ENCODE measurements around the gene UNC13C.

UNC13C gene

DNA sequence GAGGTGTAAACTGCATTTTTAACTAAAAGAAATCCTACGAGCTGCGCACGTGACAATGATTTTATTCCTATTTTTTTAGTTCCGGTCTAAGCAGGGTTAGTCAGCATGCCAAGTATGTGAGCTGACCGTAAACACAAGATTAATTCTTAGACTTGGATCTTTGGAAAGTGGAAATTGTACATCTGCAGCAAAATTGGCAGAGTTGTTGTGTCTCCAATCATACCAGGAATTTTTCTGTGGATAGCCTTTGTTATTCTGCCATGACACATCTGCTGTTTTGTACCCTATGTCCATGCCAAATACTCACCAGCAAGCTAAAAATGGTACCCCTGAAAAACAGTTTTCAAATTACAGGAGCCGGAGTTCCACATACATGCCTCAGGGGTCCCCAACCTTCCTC is 562.5 kb downstream of the UNC13C start:
- DNase-seq: no peak
- Histone ChIP-seq H3K27ac (ENCODE audit: low read depth, low read length) (no peak overlapping the region), H3K4ac (ENCODE audit: low read depth, low read length) (no peak overlapping the region), H3K27me3 (ENCODE audit: insufficient read depth, low read length, poor library complexity) (no peaks in the 10 kb centered on the region), H2BK120ac (ENCODE audit: low read depth, low read length) (no peak overlapping the region), H3K9ac (ENCODE audit: low read length) (no peak overlapping the region), H3K79me2 (ENCODE audit: control insufficient read depth, insufficient read depth, low read length) (no peaks in the 10 kb centered on the region), H3K23ac (ENCODE audit: low read length) (no peak overlapping the region), H2AK5ac (ENCODE audit: low read length) (no peak overlapping the region), H3K36me3 (ENCODE audit: control insufficient read depth, insufficient read depth, low read length) (no peaks in the 10 kb centered on the region), H3K56ac (ENCODE audit: low read length) (no peak overlapping the region), H4K8ac (ENCODE audit: low read depth, low read length) (no peak overlapping the region), H3K4me3 (ENCODE audit: low read length) (no peak overlapping the region), H2BK15ac (replicated peaks; ENCODE audit: low read depth) (no peak overlapping the region), H3K4me1 (ENCODE audit: control insufficient read depth, low read depth, low read length) (no peaks in the 10 kb centered on the region), H3K79me1 (ENCODE audit: low read length) (no peaks in the 10 kb centered on the region), H4K5ac (ENCODE audit: low read length) (no peak overlapping the region), H2BK5ac (ENCODE audit: low read length) (no peak overlapping the region), H3K4me2 (ENCODE audit: low read length) (no peak overlapping the region), H3K18ac (ENCODE audit: low read length) (no peak overlapping the region)
- WGBS (ENCODE audit: extremely low coverage, insufficient coverage, low lambda C conversion rate): no CpG with 5 or more reads among the region's 6 CpGs

DNA sequence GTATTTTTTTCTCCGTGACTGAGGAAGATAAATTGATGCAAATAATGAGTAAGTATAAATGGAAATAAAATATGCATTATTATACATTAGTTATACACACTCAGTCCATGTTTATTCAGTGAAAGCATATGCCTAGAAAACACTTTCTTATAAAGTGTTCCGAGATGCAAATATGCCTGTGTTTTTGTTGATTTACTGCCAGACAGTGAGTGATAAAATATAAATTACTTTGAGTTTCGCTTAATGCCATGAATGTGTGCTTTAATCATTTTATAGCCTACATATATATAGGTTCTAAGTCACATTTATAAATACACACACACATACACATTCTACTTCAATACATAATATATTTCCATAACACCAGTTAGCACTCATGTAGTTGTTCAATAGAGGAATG is 569.2 kb downstream of the UNC13C start:
- no peaks in the 10 kb centered on the region for H3K4me1 ChIP-seq (ENCODE audit: control insufficient read depth, low read depth, low read length)
- H3K23ac ChIP-seq (ENCODE audit: low read length): no peak overlapping the region
- no CpG with 5 or more reads among the region's 3 CpGs for WGBS (ENCODE audit: extremely low coverage, insufficient coverage, low lambda C conversion rate)
- no peaks in the 10 kb centered on the region for H3K79me1 ChIP-seq (ENCODE audit: low read length)
- no peak overlapping the region for H2BK15ac ChIP-seq (replicated peaks; ENCODE audit: low read depth)
- no peak overlapping the region for H3K18ac ChIP-seq (ENCODE audit: low read length)
- no peak overlapping the region for H2BK120ac ChIP-seq (ENCODE audit: low read depth, low read length)
- H3K4ac ChIP-seq (ENCODE audit: low read depth, low read length): no peak overlapping the region
- no peak overlapping the region for H3K27ac ChIP-seq (ENCODE audit: low read depth, low read length)
- H3K36me3 ChIP-seq (ENCODE audit: control insufficient read depth, insufficient read depth, low read length): no peaks in the 10 kb centered on the region
- no peak overlapping the region for H3K9ac ChIP-seq (ENCODE audit: low read length)
- H3K79me2 ChIP-seq (ENCODE audit: control insufficient read depth, insufficient read depth, low read length): no peaks in the 10 kb centered on the region
- H4K8ac ChIP-seq (ENCODE audit: low read depth, low read length): no peak overlapping the region
- H3K56ac ChIP-seq (ENCODE audit: low read length): no peak overlapping the region
- H4K5ac ChIP-seq (ENCODE audit: low read length): no peak overlapping the region
- no peak for DNase-seq
- H3K4me2 ChIP-seq (ENCODE audit: low read length): no peak overlapping the region
- H2AK5ac ChIP-seq (ENCODE audit: low read length): no peak overlapping the region
- H3K27me3 ChIP-seq (ENCODE audit: insufficient read depth, low read length, poor library complexity): no peaks in the 10 kb centered on the region
- no peak overlapping the region for H2BK5ac ChIP-seq (ENCODE audit: low read length)
- H3K4me3 ChIP-seq (ENCODE audit: low read length): no peak overlapping the region

GRCh38 chr15:54550954-54551353 is 572.7 kb downstream of the UNC13C start:
- Histone ChIP-seq H3K56ac (ENCODE audit: low read length) (no peak overlapping the region), H3K18ac (ENCODE audit: low read length) (no peak overlapping the region), H2BK5ac (ENCODE audit: low read length) (no peak overlapping the region), H2BK120ac (ENCODE audit: low read depth, low read length) (no peak overlapping the region), H4K5ac (ENCODE audit: low read length) (no peak overlapping the region), H3K4ac (ENCODE audit: low read depth, low read length) (no peak overlapping the region), H3K79me1 (ENCODE audit: low read length) (no peaks in the 10 kb centered on the region), H4K8ac (ENCODE audit: low read depth, low read length) (no peak overlapping the region), H3K23ac (ENCODE audit: low read length) (no peak overlapping the region), H3K36me3 (ENCODE audit: control insufficient read depth, insufficient read depth, low read length) (no peaks in the 10 kb centered on the region), H3K4me3 (ENCODE audit: low read length) (no peak overlapping the region), H3K27me3 (ENCODE audit: insufficient read depth, low read length, poor library complexity) (no peaks in the 10 kb centered on the region), H3K9ac (ENCODE audit: low read length) (no peak overlapping the region), H3K27ac (ENCODE audit: low read depth, low read length) (no peak overlapping the region), H3K79me2 (ENCODE audit: control insufficient read depth, insufficient read depth, low read length) (no peaks in the 10 kb centered on the region), H2AK5ac (ENCODE audit: low read length) (no peak overlapping the region), H3K4me2 (ENCODE audit: low read length) (no peak overlapping the region), H3K4me1 (ENCODE audit: control insufficient read depth, low read depth, low read length) (no peaks in the 10 kb centered on the region), H2BK15ac (replicated peaks; ENCODE audit: low read depth) (no peak overlapping the region)
- DNase-seq: no peak
- WGBS (ENCODE audit: extremely low coverage, insufficient coverage, low lambda C conversion rate): no CpG with 5 or more reads among the region's 1 CpG

GRCh38 chr15:54556231-54556630 is 578.0 kb downstream of the UNC13C start:
- no peaks in the 10 kb centered on the region for H3K79me1 ChIP-seq (ENCODE audit: low read length)
- no CpG with 5 or more reads among the region's 1 CpG for WGBS (ENCODE audit: extremely low coverage, insufficient coverage, low lambda C conversion rate)
- H3K27ac ChIP-seq (ENCODE audit: low read depth, low read length): no peak overlapping the region
- H2BK120ac ChIP-seq (ENCODE audit: low read depth, low read length): no peak overlapping the region
- no peak overlapping the region for H4K5ac ChIP-seq (ENCODE audit: low read length)
- H2BK5ac ChIP-seq (ENCODE audit: low read length): no peak overlapping the region
- no peak overlapping the region for H3K56ac ChIP-seq (ENCODE audit: low read length)
- no peak overlapping the region for H3K4me2 ChIP-seq (ENCODE audit: low read length)
- no peak overlapping the region for H3K4me3 ChIP-seq (ENCODE audit: low read length)
- no peaks in the 10 kb centered on the region for H3K27me3 ChIP-seq (ENCODE audit: insufficient read depth, low read length, poor library complexity)
- no peaks in the 10 kb centered on the region for H3K36me3 ChIP-seq (ENCODE audit: control insufficient read depth, insufficient read depth, low read length)
- no peak overlapping the region for H2BK15ac ChIP-seq (replicated peaks; ENCODE audit: low read depth)
- no peak overlapping the region for H3K23ac ChIP-seq (ENCODE audit: low read length)
- no peak for DNase-seq
- no peak overlapping the region for H4K8ac ChIP-seq (ENCODE audit: low read depth, low read length)
- no peak overlapping the region for H3K9ac ChIP-seq (ENCODE audit: low read length)
- H3K4me1 ChIP-seq (ENCODE audit: control insufficient read depth, low read depth, low read length): no peaks in the 10 kb centered on the region
- no peak overlapping the region for H3K18ac ChIP-seq (ENCODE audit: low read length)
- H3K79me2 ChIP-seq (ENCODE audit: control insufficient read depth, insufficient read depth, low read length): no peaks in the 10 kb centered on the region
- H3K4ac ChIP-seq (ENCODE audit: low read depth, low read length): no peak overlapping the region
- no peak overlapping the region for H2AK5ac ChIP-seq (ENCODE audit: low read length)

DNA sequence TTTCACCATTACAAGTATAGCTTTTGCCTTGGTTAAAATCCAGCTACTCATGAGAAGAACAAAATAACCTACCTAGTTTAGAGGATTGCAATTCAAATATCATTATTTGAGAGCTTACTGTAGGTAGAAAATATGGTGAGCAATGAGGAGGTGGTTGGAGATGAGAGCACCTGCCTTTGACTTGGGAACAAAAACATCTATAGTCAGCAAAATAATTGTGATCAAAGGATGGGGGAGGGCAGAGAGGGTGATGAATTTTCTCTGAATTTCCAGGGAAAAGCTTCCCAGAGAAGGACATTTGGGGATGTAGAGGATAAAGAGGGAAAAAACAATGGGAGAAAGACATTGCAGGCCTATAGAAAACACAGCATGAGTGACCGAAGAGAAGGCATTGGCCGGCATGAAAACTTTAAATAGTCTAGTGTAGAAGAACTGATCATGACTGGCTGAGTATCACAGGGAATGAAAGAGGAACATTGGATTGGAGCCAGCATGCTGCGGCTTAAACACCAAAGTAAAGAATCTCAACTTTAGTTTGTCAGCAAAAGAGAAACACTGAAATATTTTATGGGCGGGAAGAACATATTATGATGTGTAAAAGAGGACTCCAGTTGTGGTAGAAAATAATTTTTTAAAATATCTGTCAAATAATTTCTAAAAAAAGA is 581.3 kb downstream of the UNC13C start:
- Histone ChIP-seq H3K4ac (ENCODE audit: low read depth, low read length) (no peak overlapping the region), H2BK120ac (ENCODE audit: low read depth, low read length) (no peak overlapping the region), H4K5ac (ENCODE audit: low read length) (no peak overlapping the region), H2BK5ac (ENCODE audit: low read length) (no peak overlapping the region), H3K4me1 (ENCODE audit: control insufficient read depth, low read depth, low read length) (no peaks in the 10 kb centered on the region), H2AK5ac (ENCODE audit: low read length) (no peak overlapping the region), H3K27me3 (ENCODE audit: insufficient read depth, low read length, poor library complexity) (no peaks in the 10 kb centered on the region), H3K4me3 (ENCODE audit: low read length) (no peak overlapping the region), H3K23ac (ENCODE audit: low read length) (no peak overlapping the region), H3K36me3 (ENCODE audit: control insufficient read depth, insufficient read depth, low read length) (no peaks in the 10 kb centered on the region), H3K79me2 (ENCODE audit: control insufficient read depth, insufficient read depth, low read length) (no peaks in the 10 kb centered on the region), H2BK15ac (replicated peaks; ENCODE audit: low read depth) (no peak overlapping the region), H4K8ac (ENCODE audit: low read depth, low read length) (no peak overlapping the region), H3K18ac (ENCODE audit: low read length) (no peak overlapping the region), H3K79me1 (ENCODE audit: low read length) (no peaks in the 10 kb centered on the region), H3K4me2 (ENCODE audit: low read length) (no peak overlapping the region), H3K27ac (ENCODE audit: low read depth, low read length) (no peak overlapping the region), H3K56ac (ENCODE audit: low read length) (no peak overlapping the region), H3K9ac (ENCODE audit: low read length) (no peak overlapping the region)
- WGBS (ENCODE audit: extremely low coverage, insufficient coverage, low lambda C conversion rate): no CpG with 5 or more reads among the region's 4 CpGs
- no peak for DNase-seq

- WGBS (ENCODE audit: extremely low coverage, insufficient coverage, low lambda C conversion rate): no CpG with 5 or more reads among the region's 2 CpGs
Measured at GRCh38 chr15:54560417-54560816, 582.2 kb downstream of the UNC13C start.

More at GRCh38 chr15:54560417-54560816, 582.2 kb downstream of the UNC13C start:
- no peak for DNase-seq
- Histone ChIP-seq H3K27ac (ENCODE audit: low read depth, low read length) (no peak overlapping the region), H3K23ac (ENCODE audit: low read length) (no peak overlapping the region), H3K27me3 (ENCODE audit: insufficient read depth, low read length, poor library complexity) (no peaks in the 10 kb centered on the region), H3K36me3 (ENCODE audit: control insufficient read depth, insufficient read depth, low read length) (no peaks in the 10 kb centered on the region), H3K4me2 (ENCODE audit: low read length) (no peak overlapping the region), H3K79me2 (ENCODE audit: control insufficient read depth, insufficient read depth, low read length) (no peaks in the 10 kb centered on the region), H2AK5ac (ENCODE audit: low read length) (no peak overlapping the region), H2BK5ac (ENCODE audit: low read length) (no peak overlapping the region), H3K18ac (ENCODE audit: low read length) (no peak overlapping the region), H3K79me1 (ENCODE audit: low read length) (no peaks in the 10 kb centered on the region), H4K8ac (ENCODE audit: low read depth, low read length) (no peak overlapping the region), H4K5ac (ENCODE audit: low read length) (no peak overlapping the region), H2BK15ac (replicated peaks; ENCODE audit: low read depth) (no peak overlapping the region), H3K4me1 (ENCODE audit: control insufficient read depth, low read depth, low read length) (no peaks in the 10 kb centered on the region), H3K9ac (ENCODE audit: low read length) (no peak overlapping the region), H3K56ac (ENCODE audit: low read length) (no peak overlapping the region), H3K4ac (ENCODE audit: low read depth, low read length) (no peak overlapping the region), H3K4me3 (ENCODE audit: low read length) (no peak overlapping the region), H2BK120ac (ENCODE audit: low read depth, low read length) (no peak overlapping the region)
